ENCODE data around the gene FHL1.

DNA sequence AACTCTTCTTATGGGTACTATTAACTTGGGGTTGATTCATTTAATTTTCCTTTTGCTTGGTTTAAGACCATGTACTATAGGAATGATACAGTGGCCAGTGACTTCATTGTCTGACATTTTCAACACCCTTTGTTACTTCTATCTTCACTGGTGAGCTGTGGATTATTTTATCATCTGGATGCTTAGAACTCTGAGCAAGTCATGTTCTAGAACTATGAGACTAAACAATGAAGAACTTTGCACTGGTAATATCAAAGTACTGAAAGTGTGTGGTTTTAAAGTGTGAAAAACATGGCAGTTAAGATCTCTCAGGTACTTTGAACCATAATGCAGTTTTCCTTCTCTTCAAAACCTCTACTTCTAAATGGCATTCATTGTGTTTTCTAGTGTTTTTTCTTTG lies 56.1 kb downstream of the FHL1 start:
- TF ChIP-seq, protein P1, sequence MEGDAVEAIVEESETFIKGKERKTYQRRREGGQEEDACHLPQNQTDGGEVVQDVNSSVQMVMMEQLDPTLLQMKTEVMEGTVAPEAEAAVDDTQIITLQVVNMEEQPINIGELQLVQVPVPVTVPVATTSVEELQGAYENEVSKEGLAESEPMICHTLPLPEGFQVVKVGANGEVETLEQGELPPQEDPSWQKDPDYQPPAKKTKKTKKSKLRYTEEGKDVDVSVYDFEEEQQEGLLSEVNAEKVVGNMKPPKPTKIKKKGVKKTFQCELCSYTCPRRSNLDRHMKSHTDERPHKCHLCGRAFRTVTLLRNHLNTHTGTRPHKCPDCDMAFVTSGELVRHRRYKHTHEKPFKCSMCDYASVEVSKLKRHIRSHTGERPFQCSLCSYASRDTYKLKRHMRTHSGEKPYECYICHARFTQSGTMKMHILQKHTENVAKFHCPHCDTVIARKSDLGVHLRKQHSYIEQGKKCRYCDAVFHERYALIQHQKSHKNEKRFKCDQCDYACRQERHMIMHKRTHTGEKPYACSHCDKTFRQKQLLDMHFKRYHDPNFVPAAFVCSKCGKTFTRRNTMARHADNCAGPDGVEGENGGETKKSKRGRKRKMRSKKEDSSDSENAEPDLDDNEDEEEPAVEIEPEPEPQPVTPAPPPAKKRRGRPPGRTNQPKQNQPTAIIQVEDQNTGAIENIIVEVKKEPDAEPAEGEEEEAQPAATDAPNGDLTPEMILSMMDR (IDR thresholded peaks at IDR 0.05 in 4 of 5, conservative IDR thresholded peaks at IDR 0.05 in 1 of 5), result no peak
- TF ChIP-seq POLR2A (IDR thresholded peaks at IDR 0.05), result no peak

Measured in gastrocnemius medialis (tissue), 4 donors.